Subcutaneous abdominal adipose tissue (tissue), 5 donors: ENCODE results near the gene FLRT1.

Experiments
- H3K27ac ChIP-seq: one replicate; pipeline ENCODE4 v1.7.0; 2013; ENCODE audit warnings: low read depth, mild to moderate bottlenecking, inconsistent platforms, low read length, moderate library complexity
- H3K27me3 ChIP-seq, 5 donors: one replicate each; pipeline ENCODE4 v1.7.0; 2013; ENCODE audit warnings: low read length in 5 of 5, inconsistent platforms in 1 of 5; ENCODE audit not compliant: control insufficient read depth in 5 of 5, insufficient read depth in 4 of 5
- H3K36me3 ChIP-seq, 5 donors: one replicate each; pipeline ENCODE4 v1.7.0; 2013; ENCODE audit warnings: low read length in 5 of 5; ENCODE audit not compliant: control insufficient read depth in 5 of 5, insufficient read depth in 5 of 5
- H3K4me1 ChIP-seq, 5 donors: one replicate each; pipeline ENCODE4 v1.7.0; 2013; ENCODE audit warnings: low read length in 5 of 5, mild to moderate bottlenecking in 3 of 5, moderate library complexity in 1 of 5; ENCODE audit not compliant: control insufficient read depth in 5 of 5, insufficient read depth in 5 of 5
- H3K4me3 ChIP-seq, 5 donors: one replicate each; pipeline ENCODE4 v1.7.0; 2013; ENCODE audit warnings: low read length in 5 of 5, low read depth in 1 of 5
- H3K9ac ChIP-seq, 5 donors: one replicate each; pipeline ENCODE4 v1.7.0; 2013; ENCODE audit warnings: low read length in 5 of 5, mild to moderate bottlenecking in 4 of 5, moderate library complexity in 3 of 5
- H3K9me3 ChIP-seq, 5 donors: one replicate each; pipeline ENCODE4 v1.7.0; 2013; ENCODE audit warnings: low read length in 5 of 5; ENCODE audit not compliant: control insufficient read depth in 5 of 5
- donor health status: healthy.
- donor health status: healthy.
- donor health status: healthy.
- donor health status: healthy.
- donor health status: healthy.

Gene FLRT1

GRCh38 chr11:64006398-64006797 lies 29.3 kb upstream of the FLRT1 start:
- H3K4me3 ChIP-seq = no peak overlapping the region
- peaks cover 0 to 4% (median 0%) of the 10 kb centered on the region in 5 donors for H3K27me3 ChIP-seq
- no peak overlapping the region for H3K9ac ChIP-seq
- peaks cover 0 to 40% (median 31%) of the 10 kb centered on the region in 5 donors for H3K4me1 ChIP-seq
- no peaks in the 10 kb centered on the region for H3K36me3 ChIP-seq
- no peaks in the 10 kb centered on the region for H3K9me3 ChIP-seq
- no peak overlapping the region for H3K27ac ChIP-seq

GRCh38 chr11:64007160-64007628 lies 28.5 kb upstream of the FLRT1 start:
- peak overlapping the region in 3 of 5 donors; percentile 55 to 71 (median 58) for H3K9ac ChIP-seq
- H3K27me3 ChIP-seq = peaks cover 0 to 4% (median 0%) of the 10 kb centered on the region in 5 donors
- H3K9me3 ChIP-seq = no peaks in the 10 kb centered on the region
- no peak overlapping the region for H3K27ac ChIP-seq
- no peaks in the 10 kb centered on the region for H3K36me3 ChIP-seq
- H3K4me3 ChIP-seq = peak overlapping the region in 4 of 5 donors; percentile 43 to 71 (median 61)
- peaks cover 0 to 32% (median 23%) of the 10 kb centered on the region in 5 donors for H3K4me1 ChIP-seq

DNA sequence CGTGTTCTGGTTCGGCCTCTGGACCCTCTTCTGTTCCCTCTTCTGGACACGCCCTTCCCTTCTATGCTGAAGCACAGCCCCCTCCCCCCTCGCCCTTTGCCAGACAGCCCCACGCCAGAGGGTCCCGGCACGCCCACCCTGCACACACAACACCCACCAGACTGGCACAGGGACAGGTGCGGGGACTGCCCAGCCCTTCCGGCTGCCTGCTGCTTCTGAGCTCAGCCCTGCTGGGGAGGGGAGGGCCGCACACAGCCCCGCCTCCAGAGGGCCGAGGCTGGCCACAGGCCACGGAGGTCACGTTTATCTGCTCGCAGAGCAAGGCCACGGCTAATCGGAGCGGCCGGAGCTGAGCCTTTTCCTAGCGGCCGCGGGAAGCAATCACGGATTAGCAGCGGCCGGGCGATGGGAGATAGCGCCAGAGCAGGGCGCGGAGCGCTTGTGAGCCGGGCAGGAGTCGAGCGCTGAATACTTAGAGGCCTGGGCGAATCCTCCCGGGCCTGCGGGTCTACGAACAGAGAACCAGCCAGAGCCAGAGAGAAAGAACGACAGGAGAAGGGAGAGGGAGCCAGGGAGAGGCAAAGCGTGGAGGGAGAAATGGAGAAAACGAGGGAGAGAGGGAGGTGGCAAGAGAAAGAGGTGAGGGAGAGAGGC lies 28.0 kb upstream of the FLRT1 start:
- H3K27me3 ChIP-seq = peaks cover 0 to 2% (median 0%) of the 10 kb centered on the region in 5 donors
- H3K36me3 ChIP-seq = no peaks in the 10 kb centered on the region

DNA sequence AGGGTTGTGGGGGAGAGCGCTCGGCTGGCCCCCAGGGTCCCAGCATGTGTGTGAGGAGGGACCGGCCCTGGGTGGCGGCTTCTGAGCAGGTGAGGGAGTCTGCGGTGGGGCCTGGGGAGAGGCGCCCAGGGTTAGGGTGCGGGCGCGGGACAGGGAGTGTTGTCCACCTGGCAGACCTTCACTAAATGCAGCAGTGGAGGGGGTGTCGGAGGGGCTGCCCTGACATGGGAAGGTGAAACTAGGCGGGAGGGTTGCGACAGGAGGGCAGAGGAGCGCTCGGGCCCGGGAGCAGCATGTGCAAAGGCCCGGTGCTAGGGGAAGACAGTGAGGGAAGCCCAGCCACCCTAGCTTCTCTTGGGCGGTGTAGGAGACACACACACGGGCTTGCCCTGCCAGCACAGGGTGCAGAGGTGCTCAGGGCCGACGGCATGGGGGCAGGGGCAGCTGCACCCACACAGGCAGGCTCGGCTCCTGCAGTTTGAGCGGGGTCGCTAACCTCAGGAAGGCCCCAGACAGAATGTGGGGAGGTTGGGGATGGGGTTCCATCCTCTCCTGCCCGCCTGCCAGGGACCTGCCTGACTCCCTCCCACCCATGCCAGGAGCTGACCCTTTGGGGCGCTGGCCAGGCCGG lies 27.3 kb upstream of the FLRT1 start:
- H3K36me3 ChIP-seq = no peaks in the 10 kb centered on the region
- no peak overlapping the region for H3K27ac ChIP-seq
- peak overlapping the region in 3 of 5 donors; percentile 27 to 71 (median 55) for H3K9ac ChIP-seq
- peaks cover 0 to 2% (median 0%) of the 10 kb centered on the region in 5 donors for H3K27me3 ChIP-seq
- H3K4me3 ChIP-seq = peak overlapping the region in 3 of 5 donors; percentile 43 to 71 (median 62)
- no peaks in the 10 kb centered on the region for H3K9me3 ChIP-seq
- peaks cover 0 to 26% (median 18%) of the 10 kb centered on the region in 5 donors for H3K4me1 ChIP-seq

More for the DNA sequence above, 28.0 kb upstream of the FLRT1 start:
- H3K9me3 ChIP-seq = no peaks in the 10 kb centered on the region
- H3K4me3 ChIP-seq = peak overlapping the region in 4 of 5 donors; percentile 43 to 71 (median 61)
- no peak overlapping the region for H3K27ac ChIP-seq
- H3K4me1 ChIP-seq = peaks cover 0 to 26% (median 18%) of the 10 kb centered on the region in 5 donors
- H3K9ac ChIP-seq = peak overlapping the region in 4 of 5 donors; percentile 27 to 71 (median 56)

DNA sequence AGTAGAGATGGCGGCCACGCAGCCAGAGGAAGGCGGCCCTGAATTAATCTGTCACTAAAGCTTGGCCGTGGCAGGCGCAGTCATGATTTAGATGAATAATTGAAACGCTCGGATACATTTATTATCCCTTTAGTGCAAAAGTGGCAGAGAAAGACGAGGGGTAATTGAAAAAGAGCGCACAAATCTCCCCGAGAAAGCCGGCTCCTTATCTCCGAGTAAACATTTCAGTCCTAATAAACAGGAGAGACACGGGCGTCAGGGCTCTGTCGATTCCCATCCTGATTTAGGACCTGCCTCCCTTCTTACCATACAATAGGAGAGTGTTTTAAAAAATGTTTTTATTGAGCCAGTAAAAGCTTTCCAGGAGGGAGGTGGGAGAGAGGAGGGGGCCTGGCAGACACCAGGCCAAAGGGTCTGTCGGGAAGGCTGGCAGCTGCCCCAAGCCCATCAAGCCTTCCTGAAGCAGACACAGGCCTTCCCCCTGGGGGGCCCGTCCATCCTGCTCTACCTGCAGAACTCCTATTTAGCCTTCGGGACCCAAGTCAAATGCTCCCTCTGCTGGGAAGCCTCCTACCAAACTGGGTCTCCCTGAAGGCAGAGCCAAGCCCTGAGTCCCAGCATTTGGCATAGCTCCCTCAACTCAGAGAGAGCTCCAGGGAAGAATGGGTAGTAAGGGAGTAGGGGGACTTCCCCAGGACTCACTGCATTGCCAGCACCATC lies 26.7 kb upstream of the FLRT1 start:
- H3K9me3 ChIP-seq = no peaks in the 10 kb centered on the region
- H3K27me3 ChIP-seq = peaks cover 0 to 2% (median 0%) of the 10 kb centered on the region in 5 donors

GRCh38 chr11:64009710-64010109 lies 26.0 kb upstream of the FLRT1 start:
- Histone ChIP-seq H3K4me3 (no peak overlapping the region), H3K9me3 (no peaks in the 10 kb centered on the region), H3K9ac (no peak overlapping the region), H3K36me3 (no peaks in the 10 kb centered on the region), H3K27ac (no peak overlapping the region), H3K4me1 (peaks cover 0 to 18% (median 18%) of the 10 kb centered on the region in 5 donors), H3K27me3 (peaks cover 0 to 2% (median 0%) of the 10 kb centered on the region in 5 donors)

More for the DNA sequence above, 26.7 kb upstream of the FLRT1 start:
- peaks cover 0 to 19% (median 18%) of the 10 kb centered on the region in 5 donors for H3K4me1 ChIP-seq
- H3K36me3 ChIP-seq = no peaks in the 10 kb centered on the region
- H3K27ac ChIP-seq = no peak overlapping the region
- H3K9ac ChIP-seq = no peak overlapping the region
- no peak overlapping the region for H3K4me3 ChIP-seq

- Histone ChIP-seq H3K4me1 (peaks cover 0 to 18% (median 18%) of the 10 kb centered on the region in 5 donors), H3K4me3 (no peak overlapping the region), H3K27ac (no peak overlapping the region), H3K36me3 (no peaks in the 10 kb centered on the region), H3K9me3 (no peaks in the 10 kb centered on the region), H3K9ac (no peak overlapping the region), H3K27me3 (peaks cover 0 to 2% (median 0%) of the 10 kb centered on the region in 5 donors)
These were observed 24.9 kb upstream of the FLRT1 start for GRCh38 chr11:64010783-64011182.

DNA sequence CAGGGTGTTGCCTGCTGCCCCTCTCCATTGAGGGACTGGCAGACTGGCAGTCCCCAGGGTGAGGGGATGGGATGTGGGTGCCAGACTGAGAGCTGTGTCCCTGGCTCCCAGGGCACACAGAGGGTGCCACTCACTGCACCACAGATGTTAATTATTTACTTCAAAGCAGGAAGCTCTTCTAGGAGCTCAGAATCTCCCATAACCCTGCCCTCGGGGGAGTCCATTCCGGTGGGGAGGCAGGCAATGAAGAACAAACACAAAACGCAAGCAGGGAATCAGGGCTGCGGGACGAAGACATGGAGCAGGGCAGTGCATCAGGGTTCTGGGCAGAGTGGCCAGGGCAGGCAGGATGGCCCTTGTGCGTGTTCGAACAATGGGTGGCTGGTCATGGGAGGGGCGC lies 24.4 kb upstream of the FLRT1 start:
- Histone ChIP-seq H3K27me3 (no peaks in the 10 kb centered on the region), H3K9me3 (no peaks in the 10 kb centered on the region), H3K36me3 (no peaks in the 10 kb centered on the region), H3K9ac (no peak overlapping the region), H3K27ac (no peak overlapping the region), H3K4me3 (no peak overlapping the region), H3K4me1 (peaks cover 0 to 18% (median 18%) of the 10 kb centered on the region in 5 donors)

- Histone ChIP-seq H3K4me1 (peaks cover 0 to 2% (median 1%) of the 10 kb centered on the region in 5 donors), H3K4me3 (no peak overlapping the region), H3K9ac (no peak overlapping the region), H3K27ac (no peak overlapping the region), H3K27me3 (no peaks in the 10 kb centered on the region), H3K36me3 (no peaks in the 10 kb centered on the region), H3K9me3 (no peaks in the 10 kb centered on the region)
These were observed 22.4 kb upstream of the FLRT1 start for GRCh38 chr11:64013141-64013896.
